Neural progenitor cell (in vitro differentiated cells): Measurements from ENCODE around the gene CYP8B1. TPM values are rescaled to one million over a fixed set of nuclear protein-coding genes. Genes with fewer than 3 reads are reported as not detected.
A peak's percentile ranks its signal among the peaks of the same experiment; 100 is the strongest.

Experiments
- DNase-seq: peaks from one replicate; pipeline ENCODE4 v3.0.0-alpha.2; 2016; ENCODE audit warnings: low spot score
- H2AFZ ChIP-seq: fragments of 200-600 bp; sonication (generic); replicated peaks from 2 replicates; pipeline ENCODE4 v1.6.1; 2016; ENCODE audit warnings: antibody characterized with exemption
- H3F3A ChIP-seq: fragments of 200-600 bp; sonication (generic); 2 replicates; pipeline ENCODE4 v1.6.1; 2016; ENCODE audit warnings: antibody characterized with exemption, low read depth
- H3K27ac ChIP-seq: fragments of 200-600 bp; sonication (generic); 2 replicates; pipeline ENCODE4 v1.5.1; 2016; ENCODE audit warnings: mild to moderate bottlenecking
- H3K27me3 ChIP-seq: fragments of 200-600 bp; sonication (generic); 2 replicates; pipeline ENCODE4 v1.6.1; 2016; ENCODE audit warnings: mild to moderate bottlenecking, moderate library complexity
- H3K36me3 ChIP-seq: fragments of 200-600 bp; sonication (generic); 2 replicates; pipeline ENCODE4 v1.5.1; 2016
- H3K4me1 ChIP-seq: fragments of 200-600 bp; sonication (generic); 2 replicates; pipeline ENCODE4 v1.6.1; 2016; ENCODE audit warnings: mixed run types
- H3K4me2 ChIP-seq: fragments of 200-600 bp; sonication (generic); 2 replicates; pipeline ENCODE4 v1.6.1; 2016
- H3K4me3 ChIP-seq: fragments of 200-600 bp; sonication (generic); 2 replicates; pipeline ENCODE4 v1.5.1; 2016
- H3K79me2 ChIP-seq: fragments of 200-600 bp; sonication (generic); 2 replicates; pipeline ENCODE4 v1.6.1; 2016; ENCODE audit warnings: low read depth
- H3K9ac ChIP-seq: fragments of 200-600 bp; sonication (generic); 2 replicates; pipeline ENCODE4 v1.6.1; 2016
- H3K9me3 ChIP-seq: fragments of 200-600 bp; sonication (generic); 2 replicates; pipeline ENCODE4 v1.5.1; 2016; ENCODE audit warnings: low read depth
- H4K20me1 ChIP-seq: fragments of 200-600 bp; sonication (generic); 2 replicates; pipeline ENCODE4 v1.6.1; 2016; ENCODE audit warnings: low read depth
- H3K27ac Mint-ChIP-seq: 3 replicates; pipeline ENCODE4 v1.8.0; 2021; ENCODE audit warnings: mixed read lengths
- H3K27me3 Mint-ChIP-seq: 2 replicates; pipeline ENCODE4 v1.8.0; 2022; ENCODE audit warnings: low read depth, mild to moderate bottlenecking, inconsistent platforms, moderate library complexity, mixed read lengths; ENCODE audit not compliant: insufficient read depth
- H3K36me3 Mint-ChIP-seq: 3 replicates; pipeline ENCODE4 v1.8.0; 2021; ENCODE audit warnings: mixed read lengths
- H3K4me1 Mint-ChIP-seq: 3 replicates; pipeline ENCODE4 v1.8.0; 2021; ENCODE audit warnings: mixed read lengths
- H3K4me3 Mint-ChIP-seq: 3 replicates; pipeline ENCODE4 v1.8.0; 2021; ENCODE audit warnings: mild to moderate bottlenecking, moderate library complexity, mixed read lengths
- H3K9me3 Mint-ChIP-seq: 3 replicates; pipeline ENCODE4 v1.8.0; 2020; ENCODE audit warnings: mixed read lengths
- EZH2 ChIP-seq: fragments of 200-600 bp; sonication (generic); IDR thresholded peaks from 2 replicates; pipeline ENCODE4 v1.6.1; 2017; ENCODE audit warnings: antibody characterized with exemption, mild to moderate bottlenecking, moderate library complexity
- EZH2phosphoT487 ChIP-seq: fragments of 200-600 bp; sonication (generic); IDR thresholded peaks from 2 replicates; pipeline ENCODE4 v1.6.1; 2017; ENCODE audit warnings: antibody characterized with exemption
- total RNA-seq: library from RNA; depleted of rRNA; stranded (reverse); fragments of >200 nt; gene quantifications from 2 replicates; pipeline ENCODE4 v1.2.3, GENCODE V29; 2015; ENCODE audit warnings: low replicate concordance
- TF ChIP-seq, protein P1 (sequence below): fragments of 200-600 bp; sonication (generic); IDR thresholded peaks from 2 replicates; pipeline ENCODE4 v1.5.1; 2017; ENCODE audit warnings: antibody characterized with exemption, mild to moderate bottlenecking

The CYP8B1 gene
- total RNA-seq, 1 donor from 2014 or later, result not detected

- Mint-ChIP-seq H3K36me3 (no peaks in the 10 kb centered on the region), H3K9me3 (no peaks in the 10 kb centered on the region), H3K4me1 (peaks cover 3% of the 10 kb centered on the region), H3K27ac (no peak overlapping the region), H3K4me3 (no peak overlapping the region), H3K27me3 (no peaks in the 10 kb centered on the region)
- H4K20me1 ChIP-seq, result no peaks in the 10 kb centered on the region
- no peak overlapping the region for H3K9ac ChIP-seq
- no peaks in the 10 kb centered on the region for H3K79me2 ChIP-seq
- no peak for DNase-seq
- TF ChIP-seq, protein P1, sequence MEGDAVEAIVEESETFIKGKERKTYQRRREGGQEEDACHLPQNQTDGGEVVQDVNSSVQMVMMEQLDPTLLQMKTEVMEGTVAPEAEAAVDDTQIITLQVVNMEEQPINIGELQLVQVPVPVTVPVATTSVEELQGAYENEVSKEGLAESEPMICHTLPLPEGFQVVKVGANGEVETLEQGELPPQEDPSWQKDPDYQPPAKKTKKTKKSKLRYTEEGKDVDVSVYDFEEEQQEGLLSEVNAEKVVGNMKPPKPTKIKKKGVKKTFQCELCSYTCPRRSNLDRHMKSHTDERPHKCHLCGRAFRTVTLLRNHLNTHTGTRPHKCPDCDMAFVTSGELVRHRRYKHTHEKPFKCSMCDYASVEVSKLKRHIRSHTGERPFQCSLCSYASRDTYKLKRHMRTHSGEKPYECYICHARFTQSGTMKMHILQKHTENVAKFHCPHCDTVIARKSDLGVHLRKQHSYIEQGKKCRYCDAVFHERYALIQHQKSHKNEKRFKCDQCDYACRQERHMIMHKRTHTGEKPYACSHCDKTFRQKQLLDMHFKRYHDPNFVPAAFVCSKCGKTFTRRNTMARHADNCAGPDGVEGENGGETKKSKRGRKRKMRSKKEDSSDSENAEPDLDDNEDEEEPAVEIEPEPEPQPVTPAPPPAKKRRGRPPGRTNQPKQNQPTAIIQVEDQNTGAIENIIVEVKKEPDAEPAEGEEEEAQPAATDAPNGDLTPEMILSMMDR, result no peak
- TF ChIP-seq EZH2, result no peak
- H2AFZ ChIP-seq, result no peak overlapping the region
- H3K4me1 ChIP-seq, result peaks cover 8% of the 10 kb centered on the region
- H3K4me3 ChIP-seq, result no peak overlapping the region
- H3K36me3 ChIP-seq, result no peaks in the 10 kb centered on the region
- no peak overlapping the region for H3K27ac ChIP-seq
- no peak overlapping the region for H3K4me2 ChIP-seq
- peaks cover 6% of the 10 kb centered on the region for H3F3A ChIP-seq
- no peaks in the 10 kb centered on the region for H3K9me3 ChIP-seq
- H3K27me3 ChIP-seq, result no peaks in the 10 kb centered on the region
Observed at GRCh38 chr3:42827023-42827422, 48.7 kb downstream of the CYP8B1 start.

- TF ChIP-seq, protein P1, result no peak
- TF ChIP-seq EZH2phosphoT487, result no peak
- TF ChIP-seq EZH2, result no peak
Observed at GRCh38 chr3:42826141-42826540, 49.5 kb downstream of the CYP8B1 start.

GRCh38 chr3:42823351-42823750 is 52.3 kb downstream of the CYP8B1 start:
- peak overlapping the region; percentile 60 for H2AFZ ChIP-seq
- H3K4me3 ChIP-seq, result no peak overlapping the region
- no peak overlapping the region for H3K4me3 Mint-ChIP-seq
- no peak for TF ChIP-seq EZH2
- TF ChIP-seq, protein P1, result no peak
- no peak for TF ChIP-seq EZH2phosphoT487
- H3K27ac ChIP-seq, result no peak overlapping the region
- no peak overlapping the region for H3K4me2 ChIP-seq
- H3K27me3 Mint-ChIP-seq, result no peaks in the 10 kb centered on the region
- no peaks in the 10 kb centered on the region for H3K36me3 Mint-ChIP-seq
- no peaks in the 10 kb centered on the region for H3K79me2 ChIP-seq
- H3K9me3 ChIP-seq, result no peaks in the 10 kb centered on the region
- H3K9me3 Mint-ChIP-seq, result no peaks in the 10 kb centered on the region
- peaks cover 9% of the 10 kb centered on the region for H3K4me1 Mint-ChIP-seq
- no peaks in the 10 kb centered on the region for H3F3A ChIP-seq
- H3K9ac ChIP-seq, result no peak overlapping the region
- H3K4me1 ChIP-seq, result peaks cover 6% of the 10 kb centered on the region
- DNase-seq, result no peak
- H3K36me3 ChIP-seq, result no peaks in the 10 kb centered on the region
- H4K20me1 ChIP-seq, result no peaks in the 10 kb centered on the region
- no peaks in the 10 kb centered on the region for H3K27me3 ChIP-seq
- no peak overlapping the region for H3K27ac Mint-ChIP-seq

More at GRCh38 chr3:42826141-42826540, 49.5 kb downstream of the CYP8B1 start:
- Mint-ChIP-seq H3K27me3 (no peaks in the 10 kb centered on the region), H3K27ac (no peak overlapping the region), H3K9me3 (no peaks in the 10 kb centered on the region), H3K4me1 (peaks cover 3% of the 10 kb centered on the region), H3K4me3 (no peak overlapping the region), H3K36me3 (no peaks in the 10 kb centered on the region)
- H3K79me2 ChIP-seq, result no peaks in the 10 kb centered on the region
- no peak overlapping the region for H2AFZ ChIP-seq
- H3K9me3 ChIP-seq, result no peaks in the 10 kb centered on the region
- H3F3A ChIP-seq, result peaks cover 6% of the 10 kb centered on the region
- no peaks in the 10 kb centered on the region for H4K20me1 ChIP-seq
- no peak for DNase-seq
- H3K4me2 ChIP-seq, result no peak overlapping the region
- H3K9ac ChIP-seq, result no peak overlapping the region
- H3K4me3 ChIP-seq, result no peak overlapping the region
- no peaks in the 10 kb centered on the region for H3K27me3 ChIP-seq
- no peak overlapping the region for H3K27ac ChIP-seq
- H3K36me3 ChIP-seq, result no peaks in the 10 kb centered on the region
- peaks cover 7% of the 10 kb centered on the region for H3K4me1 ChIP-seq
